Left ventricle myocardium inferior (tissue), 1 donor: Measurements from ENCODE around the gene DMKN. TPM values are rescaled to one million over a fixed set of nuclear protein-coding genes. Genes with fewer than 3 reads are reported as not detected.
"Not testable (repeated sequence)": the region's sequence is repeated elsewhere in the genome, so short reads cannot be mapped to it uniquely, and the experiment has no call there.

Source experiments
- DNase-seq: peaks from one replicate; pipeline ENCODE4 v3.0.0-alpha.2; 2020
- H3K27ac ChIP-seq: fragments of 200-600 bp; replicated peaks from 2 replicates; pipeline ENCODE4 v1.8.0; 2021
- H3K27me3 ChIP-seq: fragments of 200-600 bp; 2 replicates; pipeline ENCODE4 v1.8.0; 2021; ENCODE audit warnings: low read depth
- H3K36me3 ChIP-seq: fragments of 200-600 bp; 2 replicates; pipeline ENCODE4 v1.8.0; 2021
- H3K4me1 ChIP-seq: fragments of 200-600 bp; 2 replicates; pipeline ENCODE4 v1.8.0; 2021
- H3K4me3 ChIP-seq: fragments of 200-600 bp; 2 replicates; pipeline ENCODE4 v1.8.0; 2021; ENCODE audit warnings: mild to moderate bottlenecking, moderate library complexity
- H3K9me3 ChIP-seq: fragments of 200-600 bp; replicated peaks from 2 replicates; pipeline ENCODE4 v1.8.0; 2021
- intact Hi-C: fragments of 100-400 bp; cut with micrococcal nuclease; formaldehyde crosslinking; loops from one replicate; pipeline ENCODE4 v1.11.0; 2022
- total RNA-seq: library from RNA; stranded (reverse); fragmentation: NEBNext Ultra II Directional; extraction: Animal tissue kit (Norgen Biotek cat#: 25700); gene quantifications from one replicate; pipeline ENCODE4 v1.2.1, GENCODE V29; 2021
- TF ChIP-seq, protein P1 (sequence below): fragments of 200-600 bp; IDR thresholded peaks from 2 replicates; pipeline ENCODE4 v1.8.0; 2021; ENCODE audit warnings: antibody characterized with exemption, mild to moderate bottlenecking, borderline replicate concordance
- donor health status: DM: no; HTN: yes; CAD: no; lungs with severe emphysema.

DMKN gene
- total RNA-seq, 1 donor from 2014 or later, result 7.9 TPM

GRCh38 chr19:35483089-35483488 is 30.4 kb downstream of the DMKN start:
- DNase-seq, result no peak
- intact Hi-C loops, result no loop called here

GRCh38 chr19:35478794-35479677 is 34.4 kb downstream of the DMKN start:
- H3K4me3 ChIP-seq, result no peak overlapping the region
- no peaks in the 10 kb centered on the region for H3K36me3 ChIP-seq
- intact Hi-C loops, result no loop called here
- TF ChIP-seq, protein P1, sequence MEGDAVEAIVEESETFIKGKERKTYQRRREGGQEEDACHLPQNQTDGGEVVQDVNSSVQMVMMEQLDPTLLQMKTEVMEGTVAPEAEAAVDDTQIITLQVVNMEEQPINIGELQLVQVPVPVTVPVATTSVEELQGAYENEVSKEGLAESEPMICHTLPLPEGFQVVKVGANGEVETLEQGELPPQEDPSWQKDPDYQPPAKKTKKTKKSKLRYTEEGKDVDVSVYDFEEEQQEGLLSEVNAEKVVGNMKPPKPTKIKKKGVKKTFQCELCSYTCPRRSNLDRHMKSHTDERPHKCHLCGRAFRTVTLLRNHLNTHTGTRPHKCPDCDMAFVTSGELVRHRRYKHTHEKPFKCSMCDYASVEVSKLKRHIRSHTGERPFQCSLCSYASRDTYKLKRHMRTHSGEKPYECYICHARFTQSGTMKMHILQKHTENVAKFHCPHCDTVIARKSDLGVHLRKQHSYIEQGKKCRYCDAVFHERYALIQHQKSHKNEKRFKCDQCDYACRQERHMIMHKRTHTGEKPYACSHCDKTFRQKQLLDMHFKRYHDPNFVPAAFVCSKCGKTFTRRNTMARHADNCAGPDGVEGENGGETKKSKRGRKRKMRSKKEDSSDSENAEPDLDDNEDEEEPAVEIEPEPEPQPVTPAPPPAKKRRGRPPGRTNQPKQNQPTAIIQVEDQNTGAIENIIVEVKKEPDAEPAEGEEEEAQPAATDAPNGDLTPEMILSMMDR, result no peak
- H3K4me1 ChIP-seq, result no peaks in the 10 kb centered on the region
- H3K27me3 ChIP-seq, result peaks cover 5% of the 10 kb centered on the region
- no peaks in the 10 kb centered on the region for H3K9me3 ChIP-seq
- H3K27ac ChIP-seq, result no peak overlapping the region
- no peak for DNase-seq

More at GRCh38 chr19:35483089-35483488, 30.4 kb downstream of the DMKN start:
- H3K9me3 ChIP-seq, result no peaks in the 10 kb centered on the region
- TF ChIP-seq, protein P1, result no peak
- no peaks in the 10 kb centered on the region for H3K4me1 ChIP-seq
- H3K27me3 ChIP-seq, result peaks cover 17% of the 10 kb centered on the region
- no peak overlapping the region for H3K27ac ChIP-seq
- no peak overlapping the region for H3K4me3 ChIP-seq
- no peaks in the 10 kb centered on the region for H3K36me3 ChIP-seq

DNA sequence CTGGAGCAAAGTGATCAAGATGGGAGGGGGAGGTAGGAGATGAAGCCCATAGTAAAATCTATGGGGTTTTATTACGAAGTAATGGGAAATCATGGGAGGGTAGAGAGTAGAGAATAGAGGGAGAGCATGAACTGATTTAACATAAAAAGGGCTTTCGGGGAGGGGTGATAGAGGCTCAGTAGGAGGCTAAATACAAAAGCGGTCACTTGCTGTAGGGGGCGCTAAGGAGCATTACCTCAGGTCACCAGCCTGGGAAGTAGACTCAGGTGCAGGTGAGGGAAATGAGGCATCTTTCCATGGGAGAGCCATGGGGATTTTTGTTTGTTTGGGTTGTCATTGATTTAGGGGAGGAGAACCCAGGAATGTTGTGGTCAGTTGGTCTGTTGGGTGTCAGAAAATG is 37.3 kb downstream of the DMKN start:
- DNase-seq, result no peak
- Histone ChIP-seq H3K4me1 (no peaks in the 10 kb centered on the region), H3K4me3 (no peak overlapping the region), H3K9me3 (no peaks in the 10 kb centered on the region), H3K36me3 (no peaks in the 10 kb centered on the region), H3K27ac (no peak overlapping the region), H3K27me3 (peaks cover 5% of the 10 kb centered on the region)
- TF ChIP-seq, protein P1, result no peak
- intact Hi-C loops, result no loop called here

DNA sequence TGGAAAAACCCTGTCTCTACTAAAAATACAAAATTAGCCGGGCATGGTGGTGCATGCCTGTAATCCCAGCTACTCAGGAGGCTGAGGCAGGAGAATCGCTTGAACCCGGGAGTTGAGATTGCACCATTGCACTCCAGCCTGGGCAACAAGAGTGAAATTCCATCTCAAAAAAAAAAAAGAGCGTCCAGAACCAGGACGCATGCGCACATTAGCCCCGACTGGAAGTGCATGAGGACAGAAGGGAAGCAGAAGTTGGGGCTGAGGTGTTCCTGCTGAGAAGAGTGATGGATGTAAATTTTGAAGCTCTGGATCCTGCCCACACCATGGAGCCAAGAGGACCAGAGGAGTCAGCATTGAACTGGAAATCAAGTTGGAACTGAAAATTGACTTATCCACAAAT is 38.9 kb downstream of the DMKN start:
- H3K4me3 ChIP-seq, H3K9me3 ChIP-seq, H3K36me3 ChIP-seq, intact Hi-C loops, H3K4me1 ChIP-seq, H3K27ac ChIP-seq, DNase-seq, H3K27me3 ChIP-seq: not testable (repeated sequence)

DNA sequence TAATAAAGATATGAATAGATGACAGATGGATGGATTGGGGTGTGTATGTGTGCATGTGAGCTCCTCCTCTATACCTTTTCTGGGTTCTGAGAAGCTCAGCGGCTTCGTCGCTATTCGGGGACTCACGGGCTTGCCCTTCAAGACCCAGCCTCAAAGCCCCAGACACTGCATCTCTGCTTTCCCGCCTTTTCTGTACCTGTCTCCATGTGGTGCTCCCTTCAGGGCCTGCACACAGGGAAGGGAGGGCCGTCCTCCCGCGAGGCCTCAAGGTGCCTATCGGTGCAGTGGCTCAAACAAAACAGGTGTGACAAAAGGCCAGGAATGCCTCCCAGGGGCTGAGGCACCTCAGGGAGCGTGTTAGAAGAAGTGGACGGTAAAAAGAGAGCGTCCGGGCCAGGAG is 39.3 kb downstream of the DMKN start:
- intact Hi-C loops, result no loop called here
- Histone ChIP-seq H3K4me3 (no peak overlapping the region), H3K36me3 (no peaks in the 10 kb centered on the region), H3K27ac (no peak overlapping the region), H3K4me1 (no peaks in the 10 kb centered on the region), H3K27me3 (peaks cover 5% of the 10 kb centered on the region), H3K9me3 (no peaks in the 10 kb centered on the region)
- TF ChIP-seq, protein P1, result no peak
- DNase-seq, result no peak

GRCh38 chr19:35471946-35472345 is 41.5 kb downstream of the DMKN start:
- no peak overlapping the region for H3K4me3 ChIP-seq
- H3K27me3 ChIP-seq, result peaks cover 5% of the 10 kb centered on the region
- TF ChIP-seq, protein P1, result no peak
- no peaks in the 10 kb centered on the region for H3K36me3 ChIP-seq
- H3K4me1 ChIP-seq, result no peaks in the 10 kb centered on the region
- H3K27ac ChIP-seq, result no peak overlapping the region
- DNase-seq, result no peak
- no peaks in the 10 kb centered on the region for H3K9me3 ChIP-seq
- intact Hi-C loops, result no loop called here

DNA sequence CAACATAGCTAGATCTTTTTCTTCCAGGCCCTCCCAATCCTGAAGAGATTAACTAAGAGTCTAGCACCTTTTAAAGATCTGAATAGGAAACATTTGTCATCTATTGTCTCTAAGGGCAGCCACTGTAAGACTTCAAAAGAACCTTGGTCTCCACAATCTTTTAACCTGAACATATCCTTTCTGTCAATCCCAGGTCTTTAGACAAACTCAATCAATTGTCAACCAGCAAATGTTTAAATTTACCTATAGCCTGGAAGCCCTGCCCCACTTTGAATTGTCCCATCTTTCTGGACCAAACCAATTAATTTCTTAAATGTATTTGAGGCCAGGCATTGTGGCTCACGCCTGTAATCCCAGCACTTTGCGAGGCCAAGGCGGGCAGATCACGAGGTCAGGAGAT is 42.4 kb downstream of the DMKN start:
- H3K36me3 ChIP-seq, DNase-seq, intact Hi-C loops, H3K27ac ChIP-seq, H3K9me3 ChIP-seq, H3K4me3 ChIP-seq, H3K4me1 ChIP-seq, H3K27me3 ChIP-seq: not testable (repeated sequence)
